Panc1 (cell line): ENCODE results near the gene LNX1. TPM values are rescaled to one million over a fixed set of nuclear protein-coding genes. Genes with fewer than 3 reads are reported as not detected.

ENCODE experiments used
- ATAC-seq: fragments of 200-7000 bp; cut with Tn5 transposase; 2 replicates; pipeline ENCODE4 v1.9.1; 2020; ENCODE audit warnings: mild to moderate bottlenecking, moderate library complexity
- BruUV-seq: library from RNA; stranded (reverse); fragments of 400-500 nt; replicated peaks from 2 replicates; lab custom pipeline; 2021; lab: Mats Ljungman, UMichigan
- CTCF ChIA-PET: fragments of 300-600 bp; sonication (Branson Sonifier 250); formaldehyde crosslinking; loops from one replicate; lab custom pipeline; 2022; ENCODE audit warnings: antibody characterized with exemption; lab: Charles Lee
- POLR2A ChIA-PET: fragments of 300-600 bp; sonication (Branson Sonifier 250); formaldehyde crosslinking; loops from one replicate; lab custom pipeline; 2022; ENCODE audit warnings: antibody characterized with exemption; lab: Charles Lee
- DNase-seq: peaks from one replicate; pipeline ENCODE4 v3.0.0-alpha.2; 2010; ENCODE audit warnings: low read depth, low spot score
- H3K27ac ChIP-seq: 2 replicates; pipeline ENCODE4 v1.5.1; 2011; ENCODE audit warnings: mild to moderate bottlenecking, low read length, inconsistent platforms
- H3K27me3 ChIP-seq: fragments of 200-500 bp; sonication (Bioruptor generic); 2 replicates; pipeline ENCODE4 v1.6.0; 2014; ENCODE audit warnings: low read length, inconsistent platforms; ENCODE audit not compliant: control insufficient read depth, insufficient read depth
- H3K36me3 ChIP-seq: fragments of 200-500 bp; sonication (Bioruptor generic); 2 replicates; pipeline ENCODE4 v1.5.1; 2014; ENCODE audit warnings: inconsistent platforms, mild to moderate bottlenecking, low read length, moderate library complexity; ENCODE audit not compliant: control insufficient read depth, insufficient read depth
- H3K4me1 ChIP-seq: 2 replicates; pipeline ENCODE4 v1.5.1; 2011; ENCODE audit warnings: inconsistent platforms, mild to moderate bottlenecking, low read length, moderate library complexity; ENCODE audit not compliant: control insufficient read depth, insufficient read depth
- H3K4me3 ChIP-seq, 2 experiments: 2 replicates each; pipeline ENCODE4 v1.5.1; 2011 to 2012; ENCODE audit warnings: low read depth in 2 of 2, low read length in 2 of 2, mild to moderate bottlenecking in 2 of 2, inconsistent platforms in 1 of 2, moderate library complexity in 1 of 2
- H3K9me3 ChIP-seq: fragments of 200-500 bp; sonication (Bioruptor generic); 2 replicates; pipeline ENCODE4 v1.5.1; 2014; ENCODE audit warnings: low read depth, mild to moderate bottlenecking, inconsistent platforms, low read length, moderate library complexity; ENCODE audit not compliant: control insufficient read depth, insufficient read depth
- POLR2AphosphoS5 ChIP-seq: IDR thresholded peaks from 2 replicates; pipeline ENCODE4 v1.6.1; 2012; ENCODE audit warnings: mild to moderate bottlenecking, low read depth, low read length, moderate library complexity
- SIN3A ChIP-seq: IDR thresholded peaks from 2 replicates; pipeline ENCODE4 v1.6.1; 2012; ENCODE audit warnings: low read depth, mild to moderate bottlenecking, low read length, moderate library complexity, borderline replicate concordance; ENCODE audit not compliant: insufficient read depth
- TCF7L2 ChIP-seq: IDR thresholded peaks from 2 replicates; pipeline ENCODE4 v1.6.1; 2011; ENCODE audit warnings: mild to moderate bottlenecking, low read depth, low read length, inconsistent platforms
- in situ Hi-C: cut with HindIII; loops from 2 replicates; pipeline ENCODE4 v1.10.0; 2016; ENCODE audit warnings: low sequenced_read_pairs, low pct_unique_long_range_greater_than_20kb
- intact Hi-C: fragments of 100-400 bp; cut with micrococcal nuclease; formaldehyde crosslinking; loops from one replicate; pipeline ENCODE4 v1.10.0; 2022; ENCODE audit not compliant: unreplicated experiment
- total RNA-seq: library from RNA; stranded (reverse); gene quantifications from one replicate; pipeline ENCODE4 v1.2.1, GENCODE V29; 2021; ENCODE audit not compliant: unreplicated experiment
- TF ChIP-seq, protein P1 (sequence below): fragments of 450-650 bp; IDR thresholded peaks from 2 replicates; pipeline ENCODE4 v1.5.1; 2017; ENCODE audit warnings: mild to moderate bottlenecking
- TF ChIP-seq, protein P2 (sequence below), 2 experiments: IDR thresholded peaks; 2 replicates each; pipeline ENCODE4 v1.6.1; 2011 to 2012; ENCODE audit warnings: low read depth in 2 of 2, control low read depth in 1 of 2, low read length in 1 of 2, mild to moderate bottlenecking in 1 of 2, moderate library complexity in 1 of 2; ENCODE audit not compliant: insufficient read depth in 1 of 2

Gene LNX1
- total RNA-seq, 1 experiment from 2014 or later: 0.18 TPM

DNA sequence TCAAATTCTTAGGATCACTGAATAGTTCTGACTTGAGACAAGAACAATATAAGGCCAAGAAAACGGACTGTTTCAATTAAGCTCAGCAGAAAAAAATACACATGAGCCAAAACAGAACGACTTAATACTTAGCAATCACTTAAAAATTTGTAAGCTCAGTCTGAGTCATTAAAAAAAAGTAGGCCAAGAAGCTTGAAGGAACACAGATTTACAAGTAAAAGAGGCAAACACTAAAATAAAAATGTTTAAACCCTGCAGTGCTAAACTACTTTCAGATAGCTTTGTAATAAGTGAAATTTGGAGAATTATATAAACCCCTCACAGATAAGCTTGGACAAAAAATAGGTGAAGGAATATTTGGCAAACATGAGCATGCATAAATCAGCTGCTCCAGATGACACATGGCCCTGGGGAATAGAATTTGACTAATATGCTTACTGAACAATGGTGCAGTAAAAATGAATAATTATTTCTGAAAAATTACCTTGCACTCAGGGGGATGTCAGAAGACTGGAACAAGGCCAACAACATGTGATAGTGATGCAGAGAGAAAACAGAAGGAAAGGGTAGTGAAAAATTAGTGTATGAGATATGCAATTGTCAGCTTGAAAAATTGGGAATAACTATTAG lies 49.6 kb downstream of the LNX1 start:
- BruUV-seq: no TSS peak
- in situ Hi-C loops: no loop called here
- ATAC-seq (no peak), DNase-seq (no peak)
- no peaks in the 10 kb centered on the region for H3K36me3 ChIP-seq
- no peaks in the 10 kb centered on the region for H3K9me3 ChIP-seq
- no peak overlapping the region for H3K4me3 ChIP-seq
- ChIA-PET POLR2A (interaction anchor here (0.6 kb wide), 1 partner anchor 16 kb away, joined by 3 read pairs; no protein-coding TSS in a partner anchor), CTCF (no interaction called here)
- intact Hi-C loops: no loop called here
- H3K27me3 ChIP-seq: no peaks in the 10 kb centered on the region
- TF ChIP-seq, protein P1, sequence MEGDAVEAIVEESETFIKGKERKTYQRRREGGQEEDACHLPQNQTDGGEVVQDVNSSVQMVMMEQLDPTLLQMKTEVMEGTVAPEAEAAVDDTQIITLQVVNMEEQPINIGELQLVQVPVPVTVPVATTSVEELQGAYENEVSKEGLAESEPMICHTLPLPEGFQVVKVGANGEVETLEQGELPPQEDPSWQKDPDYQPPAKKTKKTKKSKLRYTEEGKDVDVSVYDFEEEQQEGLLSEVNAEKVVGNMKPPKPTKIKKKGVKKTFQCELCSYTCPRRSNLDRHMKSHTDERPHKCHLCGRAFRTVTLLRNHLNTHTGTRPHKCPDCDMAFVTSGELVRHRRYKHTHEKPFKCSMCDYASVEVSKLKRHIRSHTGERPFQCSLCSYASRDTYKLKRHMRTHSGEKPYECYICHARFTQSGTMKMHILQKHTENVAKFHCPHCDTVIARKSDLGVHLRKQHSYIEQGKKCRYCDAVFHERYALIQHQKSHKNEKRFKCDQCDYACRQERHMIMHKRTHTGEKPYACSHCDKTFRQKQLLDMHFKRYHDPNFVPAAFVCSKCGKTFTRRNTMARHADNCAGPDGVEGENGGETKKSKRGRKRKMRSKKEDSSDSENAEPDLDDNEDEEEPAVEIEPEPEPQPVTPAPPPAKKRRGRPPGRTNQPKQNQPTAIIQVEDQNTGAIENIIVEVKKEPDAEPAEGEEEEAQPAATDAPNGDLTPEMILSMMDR: no peak
- TF ChIP-seq SIN3A (no peak), TCF7L2 (no peak), POLR2AphosphoS5 (no peak)
- TF ChIP-seq, protein P2, sequence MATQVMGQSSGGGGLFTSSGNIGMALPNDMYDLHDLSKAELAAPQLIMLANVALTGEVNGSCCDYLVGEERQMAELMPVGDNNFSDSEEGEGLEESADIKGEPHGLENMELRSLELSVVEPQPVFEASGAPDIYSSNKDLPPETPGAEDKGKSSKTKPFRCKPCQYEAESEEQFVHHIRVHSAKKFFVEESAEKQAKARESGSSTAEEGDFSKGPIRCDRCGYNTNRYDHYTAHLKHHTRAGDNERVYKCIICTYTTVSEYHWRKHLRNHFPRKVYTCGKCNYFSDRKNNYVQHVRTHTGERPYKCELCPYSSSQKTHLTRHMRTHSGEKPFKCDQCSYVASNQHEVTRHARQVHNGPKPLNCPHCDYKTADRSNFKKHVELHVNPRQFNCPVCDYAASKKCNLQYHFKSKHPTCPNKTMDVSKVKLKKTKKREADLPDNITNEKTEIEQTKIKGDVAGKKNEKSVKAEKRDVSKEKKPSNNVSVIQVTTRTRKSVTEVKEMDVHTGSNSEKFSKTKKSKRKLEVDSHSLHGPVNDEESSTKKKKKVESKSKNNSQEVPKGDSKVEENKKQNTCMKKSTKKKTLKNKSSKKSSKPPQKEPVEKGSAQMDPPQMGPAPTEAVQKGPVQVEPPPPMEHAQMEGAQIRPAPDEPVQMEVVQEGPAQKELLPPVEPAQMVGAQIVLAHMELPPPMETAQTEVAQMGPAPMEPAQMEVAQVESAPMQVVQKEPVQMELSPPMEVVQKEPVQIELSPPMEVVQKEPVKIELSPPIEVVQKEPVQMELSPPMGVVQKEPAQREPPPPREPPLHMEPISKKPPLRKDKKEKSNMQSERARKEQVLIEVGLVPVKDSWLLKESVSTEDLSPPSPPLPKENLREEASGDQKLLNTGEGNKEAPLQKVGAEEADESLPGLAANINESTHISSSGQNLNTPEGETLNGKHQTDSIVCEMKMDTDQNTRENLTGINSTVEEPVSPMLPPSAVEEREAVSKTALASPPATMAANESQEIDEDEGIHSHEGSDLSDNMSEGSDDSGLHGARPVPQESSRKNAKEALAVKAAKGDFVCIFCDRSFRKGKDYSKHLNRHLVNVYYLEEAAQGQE (IDR thresholded peaks at IDR 0.05; ENCODE audit: insufficient read depth in 1 of 2, low read depth in 2 of 2, low read length in 1 of 2): no peak
- H3K27ac ChIP-seq: no peak overlapping the region
- no peaks in the 10 kb centered on the region for H3K4me1 ChIP-seq

- H3K27me3 ChIP-seq: no peaks in the 10 kb centered on the region
- ChIA-PET CTCF (no interaction called here), POLR2A (no interaction called here)
- intact Hi-C loops: no loop called here
- H3K4me1 ChIP-seq: no peaks in the 10 kb centered on the region
- in situ Hi-C loops: no loop called here
- DNase-seq (no peak), ATAC-seq (no peak)
- no peaks in the 10 kb centered on the region for H3K9me3 ChIP-seq
- no peaks in the 10 kb centered on the region for H3K36me3 ChIP-seq
- H3K27ac ChIP-seq: no peak overlapping the region
- BruUV-seq: no TSS peak
- H3K4me3 ChIP-seq: no peak overlapping the region
- no peak for TF ChIP-seq TCF7L2
- TF ChIP-seq, protein P2 (IDR thresholded peaks at IDR 0.05; ENCODE audit: insufficient read depth in 1 of 2, low read depth in 2 of 2, low read length in 1 of 2): no peak
- TF ChIP-seq SIN3A: no peak
- TF ChIP-seq, protein P1: no peak
- TF ChIP-seq POLR2AphosphoS5: no peak
These were observed 52.5 kb downstream of the LNX1 start for GRCh38 chr4:53538756-53539155.
